GM19043 (cell line): ENCODE data around the gene CDC42BPB.

Experiments
- ATAC-seq: cut with Tn5 transposase; IDR thresholded peaks from one replicate; pipeline ENCODE4 v1.9.1; 2021; ENCODE audit warnings: low read depth; ENCODE audit not compliant: unreplicated experiment

Gene CDC42BPB

GRCh38 chr14:103096387-103096786 lies 39.0 kb upstream of the CDC42BPB start:
- ATAC-seq: no peak

GRCh38 chr14:103095210-103095778 lies 37.9 kb upstream of the CDC42BPB start:
- no peak for ATAC-seq

GRCh38 chr14:103094406-103095209 lies 37.3 kb upstream of the CDC42BPB start, which contains the start of gene EXOC3L4:
TSS of gene EXOC3L4 (plus strand) at chr14:103094725. CDS start at chr14:103100220, 5,495 bp downstream.
- no peak for ATAC-seq

GRCh38 chr14:103093856-103094405 lies 36.6 kb upstream of the CDC42BPB start:
- ATAC-seq: no peak

- no peak for ATAC-seq
These were observed 34.5 kb upstream of the CDC42BPB start for GRCh38 chr14:103091883-103092222.

- no peak for ATAC-seq
These were observed 33.9 kb upstream of the CDC42BPB start for GRCh38 chr14:103091041-103091882.

- ATAC-seq: no peak
These were observed 33.2 kb upstream of the CDC42BPB start for GRCh38 chr14:103090481-103091020.

GRCh38 chr14:103089386-103090335 lies 32.3 kb upstream of the CDC42BPB start:
- ATAC-seq: no peak

GRCh38 chr14:103088921-103089320 lies 31.6 kb upstream of the CDC42BPB start:
- ATAC-seq: no peak

GRCh38 chr14:103087343-103087835 lies 30.0 kb upstream of the CDC42BPB start:
- ATAC-seq: no peak

GRCh38 chr14:103086771-103087342 lies 29.5 kb upstream of the CDC42BPB start:
- ATAC-seq: no peak

- no peak for ATAC-seq
These were observed 28.1 kb upstream of the CDC42BPB start for GRCh38 chr14:103085106-103086091.

- no peak for ATAC-seq
These were observed 26.9 kb upstream of the CDC42BPB start, which contains the start of gene LBHD2 for GRCh38 chr14:103084021-103084919. TSS of gene LBHD2 (plus strand) at chr14:103084210. CDS start at chr14:103086013, 1,803 bp downstream.

- ATAC-seq: no peak
These were observed 24.6 kb upstream of the CDC42BPB start for GRCh38 chr14:103081951-103082350.

GRCh38 chr14:103078860-103079587 lies 21.7 kb upstream of the CDC42BPB start:
- no peak for ATAC-seq

- no peak for ATAC-seq
These were observed 21.0 kb upstream of the CDC42BPB start for GRCh38 chr14:103078420-103078749.
